Neural cell (in vitro differentiated cells): ENCODE measurements around the gene NKX3-2.

ENCODE experiments used
- CTCF ChIP-seq: fragments of 450-650 bp; IDR thresholded peaks from 2 replicates; pipeline ENCODE4 v1.5.1; 2014; ENCODE audit warnings: antibody characterized with exemption, mild to moderate bottlenecking, moderate library complexity; ENCODE audit not compliant: poor library complexity, severe bottlenecking
- EP300 ChIP-seq: fragments of 450-650 bp; conservative IDR thresholded peaks from 2 replicates; pipeline ENCODE4 v1.6.1; 2014; ENCODE audit warnings: antibody characterized with exemption, mild to moderate bottlenecking, moderate library complexity; ENCODE audit not compliant: poor library complexity, severe bottlenecking
- EZH2 ChIP-seq: fragments of 200-600, 300-800 bp; shearing (Covaris generic), sonication (generic); IDR thresholded peaks from 2 replicates; pipeline ENCODE4 v1.6.1; 2014; ENCODE audit warnings: antibody characterized with exemption, low read length, borderline replicate concordance, mild to moderate bottlenecking; ENCODE audit not compliant: insufficient read depth, poor library complexity, severe bottlenecking
- MXI1 ChIP-seq: fragments of 450-650 bp; conservative IDR thresholded peaks from 2 replicates; pipeline ENCODE4 v1.6.1; 2014; ENCODE audit warnings: antibody characterized with exemption, mild to moderate bottlenecking; ENCODE audit not compliant: poor library complexity, severe bottlenecking
- POLR2AphosphoS5 ChIP-seq: IDR thresholded peaks from 2 replicates; pipeline ENCODE4 v1.6.1; 2012
- RAD21 ChIP-seq: fragments of 450-650 bp; conservative IDR thresholded peaks from 2 replicates; pipeline ENCODE4 v1.6.1; 2014; ENCODE audit warnings: antibody characterized with exemption, mild to moderate bottlenecking, moderate library complexity
- SMC3 ChIP-seq: fragments of 450-650 bp; conservative IDR thresholded peaks from 2 replicates; pipeline ENCODE4 v1.6.1; 2014; ENCODE audit warnings: antibody characterized with exemption, mild to moderate bottlenecking, moderate library complexity; ENCODE audit not compliant: poor library complexity
- TAF1 ChIP-seq: IDR thresholded peaks from 2 replicates; pipeline ENCODE4 v1.6.1; 2012; ENCODE audit warnings: low read depth

- TF ChIP-seq CTCF = no peak
- TF ChIP-seq EP300 = no peak
- no peak for TF ChIP-seq EZH2
- TF ChIP-seq RAD21 = no peak
- no peak for TF ChIP-seq SMC3
- TF ChIP-seq TAF1 = no peak
- TF ChIP-seq POLR2AphosphoS5 = no peak
- no peak for TF ChIP-seq MXI1
These were observed 4.0 kb upstream of the NKX3-2 start for GRCh38 chr4:13548059-13548983.
